GM12878 (cell line): ENCODE data around the gene HPSE. TPM values are rescaled to one million over a fixed set of nuclear protein-coding genes. Genes with fewer than 3 reads are reported as not detected.

Experiments used
- ATAC-seq: fragments of 200-7000 bp; cut with Tn5 transposase; 3 replicates; pipeline ENCODE4 v1.9.1; 2020; ENCODE audit warnings: mild to moderate bottlenecking, moderate library complexity
- BruUV-seq: library from RNA; stranded (reverse); fragments of 400-500 nt; replicated peaks from 2 replicates; lab custom pipeline; 2021; lab: Mats Ljungman, UMichigan
- CTCF ChIA-PET: fragments of 300-600 bp; sonication (Branson Sonifier 250); formaldehyde crosslinking; extraction: SDS; loops from one replicate; lab custom pipeline; 2021; ENCODE audit warnings: inconsistent platforms; lab: Yijun Ruan, JAX
- POLR2A ChIA-PET: fragments of 350-600 bp; formaldehyde crosslinking; extraction: SDS; loops from one replicate; lab custom pipeline; 2021; ENCODE audit warnings: inconsistent platforms; lab: Charles Lee
- RAD21 ChIA-PET: fragments of 300-600 bp; sonication (Branson Sonifier 250); formaldehyde crosslinking; loops from one replicate; lab custom pipeline; 2023; ENCODE audit warnings: antibody characterized with exemption; ENCODE audit not compliant: unreplicated experiment; lab: Charles Lee
- SMC1A ChIA-PET: fragments of 300-600 bp; sonication (Branson Sonifier 250); formaldehyde crosslinking; loops from one replicate; lab custom pipeline; 2023; ENCODE audit not compliant: unreplicated experiment, uncharacterized antibody; lab: Charles Lee
- DNase-seq: peaks from one replicate; pipeline ENCODE4 v3.0.0-alpha.2; 2011; ENCODE audit warnings: low read depth, low spot score
- FAIRE-seq: peaks from 3 replicates; lab custom pipeline; 2011; peaks lifted over from hg19 to GRCh38; lab: Jason Lieb, UNC
- H2AFZ ChIP-seq: 2 replicates; pipeline ENCODE4 v1.6.0; 2011; ENCODE audit warnings: low read depth, low read length, control low read depth; ENCODE audit not compliant: control insufficient read depth
- H3K27ac ChIP-seq: 2 replicates; pipeline ENCODE4 v1.5.1; 2011; ENCODE audit warnings: control low read depth; ENCODE audit not compliant: control insufficient read depth, insufficient read depth
- H3K27me3 ChIP-seq, 2 experiments: replicated peaks in 1 of 2; 2 replicates each; pipeline versions ENCODE4 v1.6.0 to v1.6.1; 2011; ENCODE audit warnings: low read length in 1 of 2; ENCODE audit not compliant: control insufficient read depth in 2 of 2, insufficient read depth in 2 of 2
- H3K36me3 ChIP-seq, 2 experiments: 2 replicates each; pipeline ENCODE4 v1.5.1; 2011; ENCODE audit warnings: low read length in 1 of 2; ENCODE audit not compliant: control insufficient read depth in 2 of 2, insufficient read depth in 2 of 2
- H3K4me1 ChIP-seq: 2 replicates; pipeline ENCODE4 v1.6.1; 2011; ENCODE audit warnings: mild to moderate bottlenecking, low read length, moderate library complexity, mixed read lengths; ENCODE audit not compliant: control insufficient read depth, insufficient read depth
- H3K4me2 ChIP-seq: 2 replicates; pipeline ENCODE4 v1.6.0; 2011; ENCODE audit warnings: control low read depth; ENCODE audit not compliant: control insufficient read depth, insufficient read depth
- H3K4me3 ChIP-seq: fragments of 200-600 bp; sonication (generic); 2 replicates; pipeline ENCODE4 v1.5.1; 2016
- H3K79me2 ChIP-seq: 2 replicates; pipeline ENCODE4 v1.6.0; 2011; ENCODE audit warnings: low read length; ENCODE audit not compliant: control insufficient read depth, insufficient read depth
- H3K9ac ChIP-seq: 2 replicates; pipeline ENCODE4 v1.8.0; 2011; ENCODE audit warnings: low read length, control low read depth, mixed read lengths; ENCODE audit not compliant: control insufficient read depth, insufficient read depth
- H3K9me3 ChIP-seq: replicated peaks from 3 replicates; pipeline ENCODE4 v1.5.1; 2011; ENCODE audit warnings: mild to moderate bottlenecking, low read length; ENCODE audit not compliant: control insufficient read depth, insufficient read depth
- H4K20me1 ChIP-seq: 2 replicates; pipeline ENCODE4 v1.6.0; 2011; ENCODE audit not compliant: control insufficient read depth, insufficient read depth
- EZH2 ChIP-seq: IDR thresholded peaks from 2 replicates; pipeline ENCODE4 v1.6.1; 2012; ENCODE audit warnings: low read depth, mild to moderate bottlenecking, control low read depth, inconsistent platforms, low read length, borderline replicate concordance; ENCODE audit not compliant: control insufficient read depth
- SMC3 ChIP-seq: IDR thresholded peaks from 2 replicates; pipeline ENCODE4 v1.6.1; 2011; ENCODE audit warnings: low read length, improper control_type of control experiment, borderline replicate concordance
- WGBS: methylation state at CpG from one replicate; pipeline ENCODE4 v1.1.6; 2016; ENCODE audit warnings: low lambda C conversion rate; ENCODE audit not compliant: insufficient replicate concordance, insufficient coverage; ENCODE audit errors: missing lambda C conversion rate; 5-methylcytosine and 5-hydroxymethylcytosine counted together
- in situ Hi-C: fragments of 300-500 bp; cut with MboI; formaldehyde crosslinking; loops from 9 replicates; pipeline ENCODE4 v1.14.3; 2018; ENCODE audit warnings: mixed read lengths
- intact Hi-C: fragments of 100-400 bp; cut with micrococcal nuclease; formaldehyde crosslinking; loops from one replicate; pipeline ENCODE4 v1.14.2; 2022; ENCODE audit not compliant: unreplicated experiment
- polyA plus RNA-seq, 11 experiments: library from polyadenylated mRNA; depleted of rRNA in 4 of 11; unstranded in 6 of 11; stranded (reverse) in 5 of 11; fragments of >200 nt; fragmentation: Nextera tagmentation in 4 of 11; fragmentation: Illumina TruSeq in 1 of 11; extraction: Ambion mirVana in 4 of 11; extraction: Trizol in 1 of 11; gene quantifications; 1 replicate in 1 of 11; 2 replicates in 10 of 11; pipeline versions ENCODE4 v1.2.1 to v1.2.3, GENCODE V29; 2011 to 2016; ENCODE audit warnings: inconsistent platforms in 2 of 11, missing spikeins in 2 of 11, low read depth in 1 of 11
- total RNA-seq, 4 experiments: library from RNA; depleted of rRNA in 3 of 4; stranded (reverse); fragments of >200 nt in 3 of 4; fragmentation: Illumina TruSeq in 1 of 4; extraction: Trizol in 1 of 4; gene quantifications; 2 replicates each; pipeline versions ENCODE4 v1.2.1 to v1.2.3, GENCODE V29; 2013 to 2021
- TF ChIP-seq, protein P1 (sequence below), 3 experiments: IDR thresholded peaks in 2 of 3; conservative IDR thresholded peaks in 1 of 3; 2 replicates each; pipeline ENCODE4 v1.5.1; 2011; ENCODE audit warnings: low read depth in 3 of 3, low read length in 3 of 3, mild to moderate bottlenecking in 3 of 3, control low read depth in 2 of 3, moderate library complexity in 2 of 3, inconsistent platforms in 1 of 3, mixed read lengths in 1 of 3; ENCODE audit not compliant: control insufficient read depth in 2 of 3, insufficient read depth in 1 of 3; ENCODE audit errors: extremely low read depth in 1 of 3

HPSE gene
- total and polyA plus RNA-seq, 10 of the 15 experiments (the other 5 are each of a cell fraction or from before 2014, with no cell fraction given), result 0.16 to 0.89 (median 0.58) TPM

DNA sequence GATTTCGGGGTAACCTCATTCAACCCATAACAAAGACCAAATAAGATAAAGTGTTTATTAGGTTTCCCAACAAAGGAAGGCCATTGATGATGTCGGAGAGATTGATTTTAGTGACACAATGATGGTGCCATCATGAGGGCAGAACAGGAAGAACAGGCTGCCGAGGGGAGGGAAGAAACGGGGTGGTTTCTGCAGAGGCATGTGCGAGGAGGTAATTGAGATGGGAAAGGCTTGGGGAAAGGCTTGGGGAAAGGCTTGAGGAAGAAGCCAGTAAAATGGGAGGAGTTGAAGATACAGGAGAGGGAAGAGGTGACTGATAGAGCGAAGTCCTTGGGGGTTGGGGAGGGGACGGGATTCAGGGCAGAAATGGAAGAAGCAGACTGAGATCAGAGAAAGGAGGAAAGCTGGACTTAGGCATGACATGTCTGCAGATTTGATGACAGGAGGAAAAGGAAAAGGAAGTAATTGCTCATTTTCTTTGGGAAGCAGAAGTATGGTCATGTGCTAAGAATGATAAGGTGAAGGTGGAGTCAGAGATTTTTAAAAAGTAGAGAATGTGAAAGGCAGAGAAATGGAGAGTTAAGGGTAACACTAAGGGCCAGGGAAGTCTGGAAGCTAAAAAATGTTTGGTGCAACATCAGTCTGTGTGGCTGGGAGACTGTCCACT is 6.0 kb downstream of the HPSE start:
- ChIA-PET SMC1A (no interaction called here), POLR2A (interaction anchor here (0.6 kb wide), 1 partner anchor 255 kb away, joined by 3 read pairs; no protein-coding TSS in a partner anchor), CTCF (interaction anchor here (0.9 to 1.2 kb wide), 2 partner anchors 61 to 475 kb away, joined by 3 read pairs; no protein-coding TSS in a partner anchor), RAD21 (interaction anchor here (1.0 to 1.1 kb wide), 2 partner anchors 45 to 603 kb away, joined by 4 to 5 read pairs; partner anchors contain the start of gene COQ2)
- no peaks in the 10 kb centered on the region for H3K9me3 ChIP-seq
- no peak for TF ChIP-seq EZH2
- peak; percentile 19; the same call in 1 of the 2 replicates for TF ChIP-seq SMC3
- TF ChIP-seq, protein P1, sequence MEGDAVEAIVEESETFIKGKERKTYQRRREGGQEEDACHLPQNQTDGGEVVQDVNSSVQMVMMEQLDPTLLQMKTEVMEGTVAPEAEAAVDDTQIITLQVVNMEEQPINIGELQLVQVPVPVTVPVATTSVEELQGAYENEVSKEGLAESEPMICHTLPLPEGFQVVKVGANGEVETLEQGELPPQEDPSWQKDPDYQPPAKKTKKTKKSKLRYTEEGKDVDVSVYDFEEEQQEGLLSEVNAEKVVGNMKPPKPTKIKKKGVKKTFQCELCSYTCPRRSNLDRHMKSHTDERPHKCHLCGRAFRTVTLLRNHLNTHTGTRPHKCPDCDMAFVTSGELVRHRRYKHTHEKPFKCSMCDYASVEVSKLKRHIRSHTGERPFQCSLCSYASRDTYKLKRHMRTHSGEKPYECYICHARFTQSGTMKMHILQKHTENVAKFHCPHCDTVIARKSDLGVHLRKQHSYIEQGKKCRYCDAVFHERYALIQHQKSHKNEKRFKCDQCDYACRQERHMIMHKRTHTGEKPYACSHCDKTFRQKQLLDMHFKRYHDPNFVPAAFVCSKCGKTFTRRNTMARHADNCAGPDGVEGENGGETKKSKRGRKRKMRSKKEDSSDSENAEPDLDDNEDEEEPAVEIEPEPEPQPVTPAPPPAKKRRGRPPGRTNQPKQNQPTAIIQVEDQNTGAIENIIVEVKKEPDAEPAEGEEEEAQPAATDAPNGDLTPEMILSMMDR (IDR thresholded peaks at IDR 0.05 in 2 of 3, conservative IDR thresholded peaks at IDR 0.05 in 1 of 3; ENCODE audit: control insufficient read depth in 2 of 3, extremely low read depth in 1 of 3, insufficient read depth in 1 of 3, low read depth in 3 of 3, low read length in 3 of 3), result peak; percentile 32 to 35 (median 32); a peak in 3 of 6 replicates
- ATAC-seq (peak; percentile 71), FAIRE-seq (no peak), DNase-seq (no peak)
- no peak overlapping the region; the same call in 1 of the 2 replicates for H2AFZ ChIP-seq
- no peaks in the 10 kb centered on the region for H3K4me1 ChIP-seq
- H3K9ac ChIP-seq, result no peak overlapping the region
- no peaks in the 10 kb centered on the region for H3K27me3 ChIP-seq
- in situ Hi-C loops, result no loop called here
- no TSS peak for BruUV-seq
- H3K36me3 ChIP-seq, result no peaks in the 10 kb centered on the region
- H3K27ac ChIP-seq, result no peak overlapping the region
- H3K4me2 ChIP-seq, result no peak overlapping the region
- H4K20me1 ChIP-seq, result no peaks in the 10 kb centered on the region
- WGBS, result 39% methylated on average over 7 of the region's 7 CpGs
- H3K79me2 ChIP-seq, result no peaks in the 10 kb centered on the region
- intact Hi-C loops, result loop anchor here (5.0 kb wide), 1 partner anchor 271 kb away; no protein-coding TSS in a partner anchor
- H3K4me3 ChIP-seq, result no peak overlapping the region
